OCI-LY7 (cell line): ENCODE data around the gene CEP295NL. TPM values are rescaled to one million over a fixed set of nuclear protein-coding genes. Genes with fewer than 3 reads are reported as not detected.

Experiments used
- BruUV-seq: library from RNA; stranded (reverse); fragments of 400-500 nt; replicated peaks from 2 replicates; lab custom pipeline; 2021; lab: Mats Ljungman, UMichigan
- CTCF ChIA-PET: fragments of 300-600 bp; sonication (Branson Sonifier 250); formaldehyde crosslinking; loops from one replicate; lab custom pipeline; 2022; ENCODE audit warnings: antibody characterized with exemption; ENCODE audit not compliant: unreplicated experiment; lab: Charles Lee
- POLR2A ChIA-PET: fragments of 300-600 bp; sonication (Branson Sonifier 250); formaldehyde crosslinking; loops from one replicate; lab custom pipeline; 2022; ENCODE audit warnings: antibody characterized with exemption; lab: Charles Lee
- DNase-seq: peaks from one replicate; pipeline ENCODE4 v3.0.0-alpha.2; 2015; ENCODE audit warnings: low spot score
- H2AFZ ChIP-seq: fragments of 200-600 bp; sonication (generic), shearing (Covaris generic); 2 replicates; pipeline ENCODE4 v1.6.1; 2014; ENCODE audit warnings: mild to moderate bottlenecking, antibody characterized with exemption, low read length, moderate library complexity
- H3K27ac ChIP-seq: fragments of 200-600 bp; sonication (generic); 2 replicates; pipeline ENCODE4 v1.5.1; 2014; ENCODE audit warnings: mixed run types, low read depth, mild to moderate bottlenecking, moderate library complexity, low read length, inconsistent platforms; ENCODE audit not compliant: poor library complexity, severe bottlenecking
- H3K36me3 ChIP-seq: fragments of 200-600 bp; sonication (generic); 2 replicates; pipeline ENCODE4 v1.6.1; 2014; ENCODE audit warnings: mild to moderate bottlenecking, antibody characterized with exemption, low read length, moderate library complexity, mixed read lengths; ENCODE audit not compliant: insufficient read depth
- H3K4me1 ChIP-seq: fragments of 200-600 bp; sonication (generic); 2 replicates; pipeline ENCODE4 v1.5.1; 2014; ENCODE audit warnings: mild to moderate bottlenecking, low read length; ENCODE audit not compliant: insufficient read depth, poor library complexity, severe bottlenecking
- H3K4me2 ChIP-seq: fragments of 200-600 bp; sonication (generic); 2 replicates; pipeline ENCODE4 v1.6.1; 2014; ENCODE audit warnings: mild to moderate bottlenecking, low read length
- H3K4me3 ChIP-seq: fragments of 200-600 bp; sonication (generic); 2 replicates; pipeline ENCODE4 v1.5.1; 2014; ENCODE audit warnings: mild to moderate bottlenecking, low read depth, low read length; ENCODE audit not compliant: poor library complexity, severe bottlenecking
- H3K79me2 ChIP-seq: fragments of 200-600 bp; sonication (generic); 2 replicates; pipeline ENCODE4 v1.6.1; 2016; ENCODE audit warnings: low read depth, mild to moderate bottlenecking, low read length, moderate library complexity, mixed read lengths; ENCODE audit not compliant: insufficient read depth
- H3K9me2 ChIP-seq: fragments of 200-600 bp; sonication (generic); 2 replicates; pipeline ENCODE4 v1.6.1; 2016; ENCODE audit warnings: mild to moderate bottlenecking, low read length, mixed read lengths; ENCODE audit not compliant: insufficient read depth
- H3K9me3 ChIP-seq: fragments of 200-600 bp; sonication (generic); 2 replicates; pipeline ENCODE4 v1.6.1; 2014; ENCODE audit warnings: mild to moderate bottlenecking, mixed run types, low read length, mixed read lengths
- H4K20me1 ChIP-seq: fragments of 200-600 bp; sonication (generic); 2 replicates; pipeline ENCODE4 v1.6.1; 2014; ENCODE audit warnings: mild to moderate bottlenecking, antibody characterized with exemption, low read length, moderate library complexity, mixed read lengths; ENCODE audit not compliant: insufficient read depth
- CTCF ChIP-seq: fragments of 200-600 bp; sonication (generic); conservative IDR thresholded peaks from 2 replicates; pipeline ENCODE4 v1.5.1; 2014; ENCODE audit warnings: mild to moderate bottlenecking, antibody characterized with exemption, low read length, moderate library complexity, mixed read lengths
- EZH2phosphoT487 ChIP-seq: fragments of 200-600 bp; sonication (generic); IDR thresholded peaks from 2 replicates; pipeline ENCODE4 v1.6.1; 2018; ENCODE audit warnings: low read depth, borderline replicate concordance, mild to moderate bottlenecking, mixed run types, antibody characterized with exemption, low read length, moderate library complexity, mixed read lengths
- intact Hi-C: fragments of 100-400 bp; cut with micrococcal nuclease; formaldehyde crosslinking; loops from one replicate; pipeline ENCODE4 v1.10.0; 2022; ENCODE audit not compliant: unreplicated experiment
- total RNA-seq, 2 experiments: library from RNA; depleted of rRNA in 1 of 2; stranded (reverse); fragments of >200 nt in 1 of 2; shearing (Covaris generic) in 1 of 2; gene quantifications; 2 replicates each; pipeline ENCODE4 v1.2.3, GENCODE V29; 2014 to 2022

CEP295NL gene
- total RNA-seq, 2 experiments from 2014 or later = not detected

GRCh38 chr17:78929908-78930775 is 27.1 kb upstream of the CEP295NL start:
- ChIA-PET CTCF (no interaction called here), POLR2A (no interaction called here)
- intact Hi-C loops = no loop called here
- no peak overlapping the region for H3K27ac ChIP-seq
- no peak overlapping the region for H2AFZ ChIP-seq
- no peak overlapping the region for H3K4me2 ChIP-seq
- DNase-seq = no peak
- no peaks in the 10 kb centered on the region for H4K20me1 ChIP-seq
- H3K36me3 ChIP-seq = no peaks in the 10 kb centered on the region
- H3K79me2 ChIP-seq = no peaks in the 10 kb centered on the region
- no peaks in the 10 kb centered on the region for H3K9me2 ChIP-seq
- H3K4me3 ChIP-seq = no peak overlapping the region
- TF ChIP-seq CTCF (no peak), EZH2phosphoT487 (no peak)
- no TSS peak for BruUV-seq
- no peaks in the 10 kb centered on the region for H3K4me1 ChIP-seq
- no peaks in the 10 kb centered on the region for H3K9me3 ChIP-seq

GRCh38 chr17:78925662-78926555 is 22.9 kb upstream of the CEP295NL start:
- no peak overlapping the region for H3K4me2 ChIP-seq
- DNase-seq = no peak
- no peaks in the 10 kb centered on the region for H3K36me3 ChIP-seq
- no TSS peak for BruUV-seq
- H3K9me3 ChIP-seq = no peaks in the 10 kb centered on the region
- H3K4me3 ChIP-seq = no peak overlapping the region
- no peaks in the 10 kb centered on the region for H3K79me2 ChIP-seq
- ChIA-PET CTCF (no interaction called here), POLR2A (no interaction called here)
- intact Hi-C loops = no loop called here
- H3K4me1 ChIP-seq = peaks cover 9% of the 10 kb centered on the region
- no peak overlapping the region for H2AFZ ChIP-seq
- H3K27ac ChIP-seq = no peak overlapping the region
- TF ChIP-seq EZH2phosphoT487 = no peak
- TF ChIP-seq CTCF = no peak
- no peaks in the 10 kb centered on the region for H3K9me2 ChIP-seq
- H4K20me1 ChIP-seq = no peaks in the 10 kb centered on the region
